Measurements from ENCODE around the gene SEMA4A.
"Not testable (repeated sequence)": the region's sequence is repeated elsewhere in the genome, so short reads cannot be mapped to it uniquely, and the experiment has no call there.

The SEMA4A gene

GRCh38 chr1:156162430-156163037 lies 9.1 kb downstream of the SEMA4A start:
- DNase-seq, result no peak

GRCh38 chr1:156163712-156164111 lies 10.3 kb downstream of the SEMA4A start:
- no peak for DNase-seq

GRCh38 chr1:156164125-156164831 lies 10.9 kb downstream of the SEMA4A start:
- no peak for DNase-seq

GRCh38 chr1:156165083-156165482 lies 11.7 kb downstream of the SEMA4A start:
- no peak for DNase-seq

GRCh38 chr1:156167536-156167935 lies 14.2 kb downstream of the SEMA4A start:
- DNase-seq, result peak; percentile 47

- DNase-seq, result no peak
Measured at GRCh38 chr1:156172696-156173470, 19.5 kb downstream of the SEMA4A start.

- no peak for DNase-seq
Measured at GRCh38 chr1:156176610-156177210, 23.3 kb downstream of the SEMA4A start.

- DNase-seq, result no peak
Measured at GRCh38 chr1:156177919-156178654, 24.7 kb downstream of the SEMA4A start.

GRCh38 chr1:156180471-156180870 lies 27.1 kb downstream of the SEMA4A start:
- no peak for DNase-seq

- not testable (repeated sequence) for DNase-seq
Measured at GRCh38 chr1:156181391-156181924, 28.1 kb downstream of the SEMA4A start.

- DNase-seq, result not testable (repeated sequence)
Measured at GRCh38 chr1:156182010-156182779, 28.8 kb downstream of the SEMA4A start.

GRCh38 chr1:156186347-156187177 lies 33.2 kb downstream of the SEMA4A start:
- DNase-seq, result not testable (repeated sequence)

- not testable (repeated sequence) for DNase-seq
Measured at GRCh38 chr1:156190265-156190664, 36.9 kb downstream of the SEMA4A start.

GRCh38 chr1:156191292-156191964 lies 38.0 kb downstream of the SEMA4A start:
- no peak for DNase-seq

GRCh38 chr1:156193208-156193487 lies 39.8 kb downstream of the SEMA4A start:
- DNase-seq, result no peak

GRCh38 chr1:156193488-156194299 lies 40.3 kb downstream of the SEMA4A start, which contains the start of gene SLC25A44:
Gene SLC25A44 (plus strand): TSS chr1:156194104. CDS start chr1:156199848, 5,744 bp downstream.
- DNase-seq, result peak; percentile 99

- DNase-seq, result no peak
Measured at GRCh38 chr1:156194300-156194652, 40.9 kb downstream of the SEMA4A start.

- DNase-seq, result no peak
Measured at GRCh38 chr1:156195853-156196252, 42.5 kb downstream of the SEMA4A start.

- DNase-seq, result no peak
Measured at GRCh38 chr1:156196445-156196844, 43.1 kb downstream of the SEMA4A start.
